Middle frontal gyrus (tissue), 1 donor: ENCODE measurements around the gene CXCR1.
A peak's percentile ranks its signal among the peaks of the same experiment; 100 is the strongest.
"Not testable (repeated sequence)": the region's sequence is repeated elsewhere in the genome, so short reads cannot be mapped to it uniquely, and the experiment has no call there.

Source experiments
- DNase-seq: peaks from one replicate; pipeline ENCODE4 v3.0.0-alpha.2; 2015; ENCODE audit warnings: low spot score; ENCODE audit errors: extremely low spot score

Gene CXCR1

DNA sequence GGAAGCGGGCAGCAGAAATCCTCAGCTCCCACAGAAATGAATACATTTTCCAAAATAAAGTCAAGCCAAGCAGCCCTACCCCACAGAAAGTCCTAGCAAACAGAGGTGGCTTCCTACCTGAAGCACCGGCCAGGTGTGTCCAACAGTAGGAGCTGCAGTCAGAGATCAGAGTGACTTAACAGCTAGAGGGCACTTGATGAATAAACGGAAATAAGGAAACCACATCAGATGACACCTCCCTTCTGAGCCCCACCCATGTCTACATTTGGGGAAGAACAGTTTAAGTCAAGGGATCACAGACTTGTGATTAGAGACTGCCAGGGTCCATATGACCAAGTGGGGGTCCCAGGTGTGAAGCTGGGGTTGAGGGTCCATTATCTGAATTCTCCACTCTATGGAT, at the start of gene CXCR1:
Gene CXCR1, minus strand, starts transcription at position 172 of the 400 bp plus-strand sequence. CDS start 1,751 bp downstream, outside the sequence.
- no peak for DNase-seq

DNA sequence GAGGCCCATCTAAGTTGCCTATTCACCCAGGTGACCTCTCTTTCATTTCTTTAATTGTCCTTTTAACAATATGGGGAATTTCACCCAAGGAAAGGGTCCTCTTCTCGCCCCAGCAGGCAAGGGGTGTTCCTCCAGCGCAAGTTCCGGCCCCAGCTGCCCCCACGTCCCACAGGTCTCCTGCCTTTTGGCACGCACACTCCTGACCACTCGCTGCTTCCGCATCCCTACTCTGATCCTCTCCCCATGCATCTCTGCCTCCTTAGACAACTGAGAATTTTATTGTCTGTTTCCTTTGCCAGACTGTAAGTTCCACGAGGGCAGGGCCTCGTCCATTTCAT, 49.5 kb upstream of the CXCR1 start:
- no peak for DNase-seq

DNA sequence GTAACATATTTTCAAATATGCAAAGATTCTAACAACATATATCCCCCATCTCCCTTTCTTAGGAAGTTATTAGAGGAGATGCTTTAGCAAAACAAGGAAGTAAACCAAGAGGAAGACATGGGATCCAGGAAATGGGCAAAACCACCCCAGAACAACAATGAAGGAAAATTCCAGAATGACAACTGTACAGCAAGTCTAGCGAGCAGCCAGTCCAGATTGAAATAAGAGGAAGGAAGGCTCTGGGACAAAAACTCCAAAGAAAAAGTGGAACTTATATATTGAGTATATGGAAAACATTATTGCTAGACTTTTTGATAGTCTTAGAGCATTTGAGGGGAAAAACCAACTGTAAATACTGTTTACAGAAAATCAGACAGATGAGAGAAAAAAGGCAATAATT, 47.4 kb upstream of the CXCR1 start:
- DNase-seq: no peak

DNA sequence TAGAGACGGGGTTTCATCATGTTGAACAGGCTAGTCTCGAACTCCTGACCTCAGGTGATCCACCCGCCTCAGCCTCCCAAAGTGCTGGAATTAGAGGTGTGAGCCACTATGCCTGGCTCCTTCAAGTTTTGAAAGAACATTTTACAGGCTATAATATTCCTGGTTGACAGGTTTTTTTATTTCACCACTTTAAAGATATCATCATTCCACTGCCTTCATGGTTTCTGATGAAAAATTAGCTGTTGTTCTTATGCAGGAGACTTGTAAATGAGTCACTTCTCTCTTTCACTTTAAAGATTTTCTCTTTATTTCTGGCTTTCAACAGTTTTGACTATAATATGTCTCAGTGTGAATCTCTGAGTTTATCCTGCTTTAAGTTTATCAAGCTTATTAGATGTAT, 42.3 kb upstream of the CXCR1 start:
- no peak for DNase-seq

DNA sequence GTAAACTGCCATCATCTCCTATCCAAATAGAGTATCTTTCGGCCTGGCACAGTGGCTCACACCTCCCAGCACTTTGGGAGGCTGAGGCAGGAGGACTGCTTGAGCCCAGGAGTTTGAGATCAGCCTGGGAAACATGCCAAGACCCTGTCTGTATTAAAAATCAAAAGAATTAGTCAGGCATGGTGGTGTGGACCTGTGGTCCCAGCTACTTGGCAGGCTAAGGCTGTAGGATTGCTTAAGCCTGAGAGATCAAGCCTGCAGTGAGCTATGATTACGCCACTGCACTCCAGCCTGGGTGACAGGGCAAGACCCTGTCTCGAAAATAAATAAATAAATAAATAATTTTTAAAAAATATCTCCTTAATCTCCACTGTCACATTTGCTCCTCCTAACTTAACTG, 35.5 kb upstream of the CXCR1 start:
- DNase-seq: no peak

DNA sequence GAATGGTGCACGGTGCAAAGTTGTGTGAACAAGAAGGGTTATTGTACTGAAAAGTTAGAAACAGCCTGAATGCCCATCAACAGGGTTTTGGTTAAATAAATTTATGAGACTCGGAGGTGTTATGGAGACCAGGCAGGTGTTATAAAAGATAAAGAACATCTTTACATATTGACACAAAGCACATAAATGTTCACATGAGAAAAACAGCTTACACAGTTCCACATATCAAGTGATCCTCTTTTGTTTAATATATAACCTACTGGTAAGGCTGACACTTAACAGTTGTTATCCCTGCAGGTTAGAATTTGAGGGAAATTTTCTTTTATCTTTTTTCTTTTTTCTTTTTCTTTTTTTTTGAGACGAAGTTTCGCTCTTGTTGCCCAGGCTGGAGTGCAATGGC, 30.2 kb upstream of the CXCR1 start:
- DNase-seq: no peak

DNA sequence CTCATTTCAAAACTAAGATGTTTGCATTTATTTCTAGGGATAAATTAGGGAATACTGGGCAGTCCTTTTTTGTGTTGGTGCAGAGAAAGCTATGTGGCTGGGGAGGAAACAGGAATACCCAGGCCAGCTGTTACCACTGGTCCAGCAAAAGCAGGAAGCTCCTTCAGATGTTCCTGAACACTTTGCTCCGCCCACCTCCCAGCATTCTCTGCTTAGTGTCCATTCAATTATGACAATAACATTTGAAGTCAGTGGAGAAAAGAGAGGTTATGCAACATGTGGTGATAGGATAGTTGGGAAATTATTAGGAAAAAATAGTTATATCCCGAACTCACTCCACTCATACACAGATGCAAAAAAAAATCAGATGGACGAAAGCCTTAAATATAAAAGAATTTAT, 28.1 kb upstream of the CXCR1 start:
- DNase-seq: no peak

DNA sequence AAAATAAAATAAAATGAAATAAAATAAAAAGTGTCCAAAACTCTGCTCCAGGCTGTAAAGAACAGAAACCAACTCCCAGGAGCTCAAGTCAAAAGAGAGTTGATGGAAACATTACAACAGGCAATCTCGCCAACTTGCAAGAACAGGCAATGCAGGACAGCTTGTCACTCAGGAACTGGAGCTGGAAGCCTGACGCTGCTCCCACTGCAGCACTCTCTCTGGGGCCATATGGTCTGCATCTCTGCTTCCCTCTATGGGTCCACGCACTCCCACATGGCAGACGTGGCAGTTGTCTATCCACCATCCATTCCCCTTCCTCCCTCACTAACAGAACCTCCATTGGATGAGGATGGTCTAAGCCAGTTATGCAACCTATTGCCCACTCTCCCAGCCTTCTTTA, 26.9 kb upstream of the CXCR1 start:
- no peak for DNase-seq

DNA sequence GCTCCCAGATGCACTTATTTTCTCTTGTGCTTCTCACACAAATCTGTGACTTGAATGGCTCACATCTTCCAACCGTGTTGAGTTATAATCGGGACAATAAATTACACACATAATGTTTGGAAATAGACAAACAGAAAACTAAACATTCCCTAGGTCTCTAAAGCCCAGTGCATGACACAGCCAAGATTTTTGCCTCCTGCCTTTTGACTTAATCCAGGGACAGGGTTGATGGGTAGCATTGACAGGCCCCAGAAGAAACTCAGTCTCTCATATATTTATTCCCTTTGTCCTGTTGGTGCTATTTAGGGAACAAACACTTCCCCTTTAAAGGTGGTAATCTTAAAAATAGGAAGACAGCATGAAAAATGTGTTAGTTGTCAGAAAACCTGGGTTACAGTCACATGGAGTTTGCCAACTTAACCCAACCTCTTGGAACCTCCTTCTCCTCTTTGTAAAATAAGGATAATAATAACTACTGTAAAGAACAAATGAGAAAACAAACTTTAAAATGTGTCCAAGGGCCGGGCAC, 26.2 kb upstream of the CXCR1 start:
- DNase-seq: no peak

DNA sequence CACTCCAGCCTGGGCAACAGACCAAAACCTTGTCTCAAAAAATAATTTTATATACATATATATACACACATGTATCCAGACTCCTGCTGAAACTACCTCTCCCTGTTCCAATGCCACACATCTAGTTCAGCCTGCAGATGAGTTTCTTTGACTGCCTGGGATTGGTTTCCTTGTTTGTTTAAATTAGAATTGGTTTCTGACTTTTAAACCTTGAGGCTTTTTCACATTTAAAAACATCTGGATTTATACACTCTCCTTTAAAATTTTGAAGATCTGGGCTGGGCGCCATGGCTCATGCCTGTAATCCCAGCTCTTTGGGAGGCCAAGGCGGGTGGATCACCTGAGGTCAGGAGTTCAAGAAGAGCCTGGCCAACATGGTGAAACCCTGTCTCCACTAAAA, 21.8 kb upstream of the CXCR1 start:
- DNase-seq: no peak

DNA sequence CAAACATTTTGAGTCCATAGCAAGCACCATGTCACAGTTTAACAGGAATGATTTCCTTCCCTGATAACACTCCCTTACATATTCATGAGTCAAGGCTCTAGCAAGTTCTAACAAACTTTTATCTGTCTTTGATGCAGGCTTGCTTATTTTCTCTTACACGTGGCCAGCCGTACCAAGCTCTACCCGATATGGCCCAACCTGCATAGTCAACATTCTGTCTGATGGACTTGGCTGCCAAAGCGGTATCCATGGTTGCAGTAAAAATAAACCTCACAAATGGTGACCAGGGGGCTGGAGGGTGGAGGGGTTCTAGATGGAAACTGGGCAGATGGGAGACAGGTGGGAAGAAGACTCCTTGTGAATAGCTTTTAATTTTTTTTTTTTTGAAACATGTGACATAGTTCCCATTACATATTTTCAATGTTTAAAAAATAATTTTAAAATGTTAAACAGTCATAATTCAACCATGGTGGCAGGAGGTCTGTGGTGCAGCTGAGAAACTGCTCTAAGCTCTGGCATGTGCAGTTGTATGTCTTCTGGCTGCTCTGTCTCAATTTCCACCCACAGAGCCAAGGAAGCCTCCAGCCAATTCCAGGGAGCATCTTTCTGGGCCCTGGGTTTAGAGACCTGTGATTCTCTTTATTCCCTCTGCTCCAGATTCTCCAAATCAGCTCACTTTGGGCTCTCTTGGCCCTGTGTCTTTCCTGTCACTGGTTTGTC, 20.7 kb upstream of the CXCR1 start:
- DNase-seq: no peak

DNA sequence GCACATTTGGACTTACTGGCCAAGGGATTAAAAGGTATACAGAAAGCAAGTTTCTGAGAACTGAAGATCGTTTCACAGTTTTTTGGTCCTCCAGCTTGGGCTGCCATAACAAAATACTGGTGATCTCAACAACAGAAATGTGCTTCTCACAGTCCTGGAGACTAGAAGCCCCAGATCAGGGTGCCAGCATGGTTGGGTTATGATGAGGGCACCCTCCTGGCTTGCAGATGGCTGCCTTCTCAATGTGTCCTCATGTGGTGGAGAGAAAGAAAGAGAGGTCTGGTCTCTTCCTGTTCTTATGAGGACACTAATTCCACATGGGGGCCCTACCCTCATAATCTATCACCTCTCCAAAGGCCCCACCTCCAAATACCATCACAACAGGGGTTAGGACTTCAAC, 20.1 kb upstream of the CXCR1 start:
- DNase-seq: no peak

DNA sequence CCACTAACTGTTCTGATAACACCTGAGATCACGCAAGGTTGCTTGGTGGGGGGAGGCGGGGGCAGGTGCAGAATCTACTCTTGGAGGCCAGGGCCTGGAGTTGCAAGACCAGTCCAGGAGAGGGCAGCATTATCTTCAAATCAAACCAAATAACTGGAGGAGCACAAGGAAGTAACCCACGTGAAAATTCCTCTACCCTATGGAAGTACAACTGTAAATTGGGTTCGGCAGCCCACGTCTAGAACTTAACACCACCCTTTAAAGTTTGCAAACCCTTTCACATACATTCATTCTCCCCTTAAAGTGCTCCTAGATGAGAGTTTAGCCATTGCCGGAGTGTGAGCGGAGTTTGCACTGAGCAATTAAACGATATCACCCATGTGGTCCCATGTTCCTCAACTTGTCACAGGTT, 19.6 kb upstream of the CXCR1 start:
- DNase-seq: peak; percentile 50

DNA sequence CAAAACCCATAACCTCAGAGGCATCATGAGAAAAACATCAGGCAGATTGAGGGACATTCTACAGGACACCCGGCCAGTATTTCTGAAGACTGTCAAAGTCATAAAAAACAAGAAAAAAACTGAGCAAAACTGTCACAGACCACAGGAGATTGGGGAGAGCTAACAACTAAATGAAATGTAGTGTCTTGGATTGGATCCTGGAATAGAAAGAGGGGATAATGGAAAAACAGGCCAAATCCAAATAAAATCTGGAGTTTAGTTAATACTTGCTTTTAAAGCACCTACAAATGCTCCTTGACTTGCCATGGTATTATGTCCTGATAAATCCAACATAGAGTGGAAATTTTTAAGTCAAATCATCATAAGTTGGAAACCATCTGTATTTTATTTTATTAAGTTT, 17.6 kb upstream of the CXCR1 start:
- no peak for DNase-seq

DNA sequence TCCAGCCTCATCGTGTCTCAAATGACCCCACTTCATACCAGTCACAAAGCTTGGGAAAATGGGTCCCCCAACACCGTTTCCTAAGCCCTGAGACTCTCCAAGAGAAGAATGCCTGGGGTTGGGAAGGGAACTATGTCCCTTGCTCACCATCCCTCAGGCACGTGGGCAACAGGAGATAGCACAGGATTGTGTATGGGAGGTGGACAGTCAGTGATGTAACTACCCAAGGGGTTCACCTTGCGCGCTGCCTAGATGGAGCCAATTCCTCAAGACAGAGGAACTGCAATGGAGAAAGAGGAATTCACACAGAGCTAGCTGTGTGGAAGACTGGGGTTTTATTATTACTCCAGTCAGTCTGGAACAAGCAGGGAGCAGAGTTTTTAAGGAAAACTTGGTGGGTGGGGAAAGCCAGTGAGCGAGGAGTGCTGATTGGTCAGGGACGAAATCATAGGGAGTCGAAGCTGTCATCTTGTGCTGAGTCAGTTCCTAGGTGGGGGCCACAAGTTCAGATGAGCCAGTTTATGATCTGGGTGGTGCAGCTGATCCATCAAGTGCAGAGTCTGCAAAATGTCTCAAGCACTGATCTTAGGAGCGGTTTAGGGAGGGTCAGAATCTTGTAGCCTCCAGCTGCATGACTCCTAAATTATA, 13.8 kb upstream of the CXCR1 start:
- no peak for DNase-seq

DNA sequence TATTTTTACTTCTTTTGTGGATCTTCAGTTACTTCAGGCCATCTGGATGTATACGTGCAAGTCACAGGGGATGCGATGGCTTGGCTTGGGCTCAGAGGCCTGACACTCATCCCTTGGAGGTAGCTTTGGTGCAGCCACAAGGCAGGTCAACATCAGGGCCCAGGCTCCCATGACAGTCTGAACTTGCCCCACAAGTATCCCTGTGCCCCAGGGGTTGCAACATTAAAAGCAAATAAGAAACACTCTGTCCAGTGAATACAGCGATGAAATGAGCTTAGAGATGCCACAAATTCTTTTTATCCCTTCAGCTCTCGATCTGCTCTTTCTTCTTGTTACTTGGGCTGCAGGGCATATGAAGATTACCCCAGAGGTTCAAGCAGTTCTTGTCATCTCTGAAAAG, 13.0 kb upstream of the CXCR1 start:
- DNase-seq: no peak

DNA sequence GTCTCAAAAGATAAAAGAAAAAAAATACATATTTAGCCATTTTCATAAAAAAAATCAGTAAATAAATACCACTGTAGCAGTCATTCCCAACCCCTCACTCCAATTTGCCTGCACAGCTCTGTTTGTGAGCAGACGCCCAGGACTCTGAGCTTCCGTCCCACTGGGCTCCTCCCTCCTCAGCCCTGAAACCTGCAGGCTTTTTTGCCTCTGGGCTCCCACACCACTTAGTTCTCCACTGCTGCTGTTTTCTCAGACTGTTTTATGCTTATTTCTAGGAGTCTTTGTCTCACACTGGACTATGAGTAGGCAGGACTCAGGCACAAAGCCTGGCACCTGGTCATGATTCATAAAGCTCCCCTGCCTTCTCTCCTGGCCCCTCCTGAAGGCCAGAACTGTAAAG, 6.1 kb upstream of the CXCR1 start:
- DNase-seq: no peak

DNA sequence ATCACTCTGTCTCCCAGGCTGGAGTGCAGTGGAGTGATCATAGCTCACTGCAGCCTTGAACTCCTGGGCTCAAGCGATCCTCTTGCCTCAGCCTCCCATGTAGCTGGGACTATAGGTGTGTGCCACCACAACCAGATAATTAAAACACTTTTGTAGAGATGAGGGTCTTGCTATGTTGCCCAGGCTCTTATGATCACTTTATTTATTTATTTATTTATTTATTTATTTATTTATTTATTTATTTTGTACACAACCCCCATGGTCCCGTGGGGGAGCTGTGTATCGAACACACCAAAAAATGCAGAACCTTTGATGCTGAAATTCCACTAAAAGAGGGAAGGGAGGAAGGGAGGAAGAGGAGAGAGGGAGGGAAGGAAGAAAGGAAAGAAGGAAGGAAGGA, 5.0 kb upstream of the CXCR1 start:
- DNase-seq: not testable (repeated sequence)

DNA sequence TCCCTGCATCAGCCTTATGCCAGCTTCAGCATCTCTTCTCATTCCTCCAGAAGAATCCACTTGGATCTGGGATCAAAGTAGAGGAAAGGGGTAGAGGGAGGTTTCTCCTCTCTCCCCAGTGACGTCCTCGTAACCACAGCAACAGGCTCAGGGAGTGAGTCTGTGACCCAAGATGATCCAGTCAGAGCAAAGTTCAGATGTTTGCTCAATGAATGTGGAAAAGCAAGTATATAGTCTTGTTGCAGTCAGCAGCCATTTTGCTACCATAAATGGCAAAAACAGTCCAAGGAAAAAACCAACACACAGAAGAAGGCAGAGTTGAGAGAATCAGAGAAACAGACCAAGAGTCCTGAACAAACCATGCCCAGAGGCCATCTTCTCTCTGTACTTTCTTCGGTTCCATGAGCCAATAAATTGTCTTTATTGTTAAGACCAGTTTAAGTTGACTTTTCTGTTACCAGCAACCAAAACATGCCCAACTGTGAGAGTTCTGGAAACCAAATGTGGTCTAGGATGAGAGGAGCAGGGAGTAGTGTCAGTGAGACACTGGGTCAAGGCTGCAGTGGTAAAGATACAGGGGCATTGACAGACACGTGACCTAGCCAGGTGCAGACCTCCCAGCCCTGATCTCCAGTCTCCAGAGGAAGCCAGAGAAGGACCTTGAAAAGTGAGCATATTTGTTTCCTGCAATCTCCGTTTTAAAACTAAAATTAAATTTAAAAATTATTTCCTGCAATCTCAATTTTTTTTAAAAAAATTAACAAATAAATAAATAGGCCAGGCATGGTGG, 3.2 kb upstream of the CXCR1 start:
- DNase-seq: no peak

DNA sequence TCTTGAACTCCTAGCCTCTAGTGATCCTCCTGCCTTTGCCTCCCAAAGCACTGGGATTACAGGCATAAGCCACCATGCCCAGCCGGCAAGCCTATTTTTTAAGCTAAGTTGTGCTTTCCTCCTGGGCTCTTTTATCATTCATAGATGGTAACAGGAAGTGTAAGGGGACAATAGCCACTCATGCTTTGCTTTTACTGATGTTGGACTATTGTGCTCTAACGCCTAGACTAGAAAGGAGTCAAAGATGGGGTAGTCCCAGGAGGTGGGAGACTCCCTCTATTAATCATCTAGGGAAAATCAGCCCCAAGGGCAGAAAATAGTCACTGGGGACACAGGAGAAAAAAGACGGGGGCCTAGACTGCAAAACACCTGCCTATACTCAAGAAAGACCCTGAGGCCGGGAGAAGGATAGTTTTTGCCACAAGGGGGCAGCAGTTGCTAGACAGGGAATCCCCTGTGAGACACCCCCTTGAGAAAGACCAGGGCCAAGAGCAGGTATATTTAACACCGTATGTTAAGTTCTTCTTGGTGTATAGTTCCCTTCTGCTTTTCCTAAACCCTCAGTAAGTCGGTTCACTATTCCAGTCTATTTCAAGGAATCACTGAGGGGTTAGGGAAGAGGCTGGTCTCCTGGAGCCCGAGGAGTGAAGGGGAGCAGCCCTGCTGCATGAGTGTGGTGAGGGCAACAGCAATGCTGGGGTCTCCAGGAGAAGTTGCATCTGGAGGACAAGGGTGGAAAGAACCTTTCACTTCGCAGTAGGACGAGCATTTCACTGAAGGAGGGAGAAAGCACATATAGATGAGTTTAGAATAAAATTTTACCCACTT, 2.1 kb upstream of the CXCR1 start:
- no peak for DNase-seq

DNA sequence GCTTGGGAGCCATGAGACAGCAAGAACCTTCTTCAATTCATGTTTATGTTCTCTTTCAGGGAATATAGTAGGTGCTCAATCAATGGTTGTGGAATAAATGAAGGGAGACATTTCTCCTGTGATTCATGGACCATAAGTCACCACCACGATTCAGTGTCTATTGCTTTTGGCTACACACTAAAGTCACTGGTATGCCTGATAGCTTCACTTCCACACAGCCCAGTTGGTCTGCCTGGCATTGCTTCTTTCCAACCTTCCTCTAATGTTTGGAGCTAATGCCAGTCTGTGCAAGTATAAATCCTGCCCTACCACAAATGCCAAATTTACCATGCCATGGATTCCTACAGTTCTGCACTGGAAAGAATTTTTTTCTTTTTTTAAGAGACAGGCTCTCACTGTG, 1.3 kb upstream of the CXCR1 start:
- DNase-seq: no peak

DNA sequence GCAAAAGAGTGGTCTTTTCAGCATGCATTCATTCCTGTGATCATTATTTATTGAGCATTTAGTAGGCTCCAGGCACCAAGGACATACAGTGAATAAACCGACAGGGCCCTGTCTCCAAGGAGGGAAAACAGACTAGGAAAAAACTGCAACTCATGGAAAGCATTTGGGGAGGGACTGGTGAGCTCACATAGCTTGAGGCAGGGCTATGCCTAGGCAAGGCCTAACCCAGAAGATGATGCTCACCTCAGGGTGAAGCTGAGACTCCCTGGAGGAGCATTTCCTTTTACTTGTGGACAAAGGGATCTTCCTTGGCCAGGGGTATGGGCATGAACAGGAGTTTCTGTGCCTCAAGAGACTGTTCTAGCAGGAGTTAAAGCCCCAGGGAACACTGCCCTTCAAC, 3.9 kb downstream of the CXCR1 start:
- no peak for DNase-seq
